Measurements from ENCODE around the gene CCDC69. TPM values are rescaled to one million over a fixed set of nuclear protein-coding genes. Genes with fewer than 3 reads are reported as not detected.

The CCDC69 gene, protein sequence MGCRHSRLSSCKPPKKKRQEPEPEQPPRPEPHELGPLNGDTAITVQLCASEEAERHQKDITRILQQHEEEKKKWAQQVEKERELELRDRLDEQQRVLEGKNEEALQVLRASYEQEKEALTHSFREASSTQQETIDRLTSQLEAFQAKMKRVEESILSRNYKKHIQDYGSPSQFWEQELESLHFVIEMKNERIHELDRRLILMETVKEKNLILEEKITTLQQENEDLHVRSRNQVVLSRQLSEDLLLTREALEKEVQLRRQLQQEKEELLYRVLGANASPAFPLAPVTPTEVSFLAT
- 1.0 to 2.2 TPM (median 1.6 TPM) in 5 replicates for total RNA-seq (2022; extraction: Qiagen RNA extraction; ENCODE audit: low read depth)

DNA sequence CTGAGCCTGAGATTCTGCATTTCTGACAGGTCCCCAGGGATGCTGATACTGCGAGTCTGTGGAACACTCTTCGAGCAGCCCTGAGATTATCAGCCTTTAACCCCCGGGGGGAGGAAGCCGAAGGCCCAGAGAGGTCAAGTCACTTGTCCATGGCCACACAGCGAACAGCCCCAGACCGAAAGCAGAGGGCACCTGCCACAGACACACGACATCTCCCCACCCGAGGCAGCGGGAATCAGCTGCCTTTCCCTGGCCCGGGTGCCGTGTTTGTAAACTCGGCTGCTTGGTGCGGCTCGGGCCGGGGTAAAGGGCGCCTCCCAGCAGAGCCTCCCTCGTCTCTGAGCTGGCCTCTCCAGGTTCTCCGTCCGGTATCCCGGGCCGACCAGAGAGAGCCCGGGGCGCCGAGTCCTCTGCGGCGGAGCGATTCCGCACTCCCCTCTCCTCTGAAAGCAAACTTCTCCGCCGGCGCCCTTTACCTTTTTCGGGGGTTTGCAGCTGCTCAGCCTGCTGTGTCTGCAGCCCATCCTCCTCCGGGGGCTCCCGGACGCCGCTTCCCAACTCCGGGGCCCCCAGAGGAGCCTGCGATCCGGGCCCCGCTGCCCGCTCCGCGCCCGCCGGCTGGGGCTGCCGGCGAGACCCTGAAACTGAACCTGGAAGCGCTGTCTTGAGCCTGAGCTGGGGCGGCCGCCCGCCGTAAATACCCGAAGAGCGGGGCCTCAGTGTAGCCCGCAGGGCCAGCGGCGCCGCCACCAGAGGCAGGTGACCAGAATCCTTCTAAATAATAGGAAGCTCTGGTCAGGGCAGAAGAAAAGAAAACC, at the start of gene CCDC69:
Gene CCDC69, minus strand, starts transcription at position 646 of the 818 bp plus-strand sequence. Its CDS starts 122 bp downstream, at position 524.

DNA sequence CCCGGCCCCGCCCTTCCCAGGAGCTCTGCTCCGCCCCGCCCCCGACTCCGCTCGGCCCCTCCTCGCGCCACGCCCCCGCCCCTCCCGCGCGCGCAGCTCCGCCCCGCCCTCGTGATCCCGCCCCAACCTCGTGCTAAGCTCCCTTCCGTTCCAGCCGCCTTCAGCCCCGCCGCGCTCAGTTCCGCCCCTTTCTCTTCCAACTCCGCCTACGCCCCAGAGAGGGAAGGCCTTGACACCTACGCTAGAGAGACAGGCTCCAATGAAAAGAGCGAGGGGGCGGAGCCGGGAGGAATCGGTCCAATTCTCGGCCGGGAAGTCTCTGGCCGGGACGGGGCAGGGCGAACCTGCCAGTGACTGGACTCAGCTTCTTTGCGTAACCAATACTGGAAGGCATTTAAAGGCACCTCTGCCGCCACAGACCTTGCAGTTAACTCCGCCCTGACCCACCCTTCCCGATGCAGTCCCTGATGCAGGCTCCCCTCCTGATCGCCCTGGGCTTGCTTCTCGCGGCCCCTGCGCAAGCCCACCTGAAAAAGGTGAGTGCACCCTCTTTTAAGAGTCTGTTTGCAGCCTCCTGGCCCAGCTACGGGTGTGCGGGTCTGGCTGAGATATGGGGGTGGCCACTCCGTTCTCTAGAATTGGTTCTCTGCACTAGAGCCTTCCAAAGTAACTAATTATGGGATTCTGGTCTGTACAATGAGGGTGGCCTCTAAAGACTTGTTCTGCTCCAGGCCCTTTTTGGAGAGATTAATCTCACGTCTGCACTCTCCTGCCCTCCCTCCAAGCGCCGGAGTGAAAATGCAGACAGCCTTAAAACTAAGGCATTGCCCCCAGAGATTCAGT, 29.1 kb upstream of the CCDC69 start, which contains the start of gene GM2A:
Gene GM2A, plus strand, starts transcription at position 424 of the 843 bp plus-strand sequence. Its CDS starts 32 bp downstream, at position 456.

DNA sequence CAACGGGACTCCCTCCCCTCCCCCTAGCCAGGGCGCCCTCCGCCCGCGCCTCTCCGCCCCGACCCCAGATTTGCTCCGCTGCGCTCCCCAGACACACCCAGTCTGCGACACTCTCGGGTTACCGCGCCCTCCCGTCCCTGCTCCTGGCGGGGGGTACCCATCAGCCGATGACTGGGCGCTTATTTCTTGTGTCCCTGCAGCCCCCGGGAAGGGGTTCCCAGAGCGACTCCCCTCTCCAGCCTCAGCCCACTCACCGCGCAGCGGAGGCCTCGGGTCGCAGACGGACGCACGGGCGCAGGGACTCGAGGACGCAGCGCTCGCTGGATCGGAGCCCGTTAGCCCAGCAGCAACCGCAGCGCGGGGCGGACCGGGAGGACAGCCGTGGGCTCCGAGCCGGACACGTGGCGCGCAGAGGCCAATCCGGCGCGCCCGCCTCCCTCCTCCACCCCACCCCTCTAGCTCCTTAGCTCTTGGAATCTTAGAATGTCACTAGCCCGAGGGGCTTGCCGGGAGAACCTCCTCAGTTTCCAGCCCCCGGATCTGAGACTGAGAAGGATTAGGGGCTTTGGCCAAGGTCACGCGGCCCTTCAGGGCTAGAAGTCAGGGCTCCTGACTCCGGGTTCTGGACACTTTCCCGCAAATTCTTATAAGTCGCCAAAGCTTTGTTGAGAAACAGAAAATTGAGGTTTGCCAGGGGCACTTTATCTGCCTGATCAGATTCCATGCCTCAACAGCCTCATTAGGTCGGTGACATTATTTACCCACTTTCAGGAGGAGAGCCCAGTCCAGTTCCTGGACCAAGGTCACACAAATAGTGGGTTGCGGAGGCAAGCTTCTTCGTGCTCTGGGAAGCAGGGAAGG, 66.2 kb downstream of the CCDC69 start, which contains the start of gene ANXA6:
Gene ANXA6, minus strand, starts transcription at position 354 of the 861 bp plus-strand sequence. CDS start 9,878 bp downstream, outside the sequence.

Other genes with a start within 250 kb of the CCDC69 start
- 12.1 to 20.9 TPM (median 17.2 TPM) in 5 replicates for gene GPX3, start 203.5 kb downstream of the CCDC69 start, total RNA-seq (2022; extraction: Qiagen RNA extraction; ENCODE audit: low read depth)
- 119 to 147 TPM (median 133 TPM) in 5 replicates for gene TNIP1, start 143.1 kb downstream of the CCDC69 start, total RNA-seq (2022; extraction: Qiagen RNA extraction; ENCODE audit: low read depth)
- gene ANXA6, start 66.3 kb downstream of the CCDC69 start, total RNA-seq (2022; extraction: Qiagen RNA extraction; ENCODE audit: low read depth) = 39.8 to 46.0 TPM (median 43.1 TPM) in 5 replicates
- 14.0 to 18.3 TPM (median 17.6 TPM) in 5 replicates for gene GM2A, start 29.1 kb upstream of the CCDC69 start, total RNA-seq (2022; extraction: Qiagen RNA extraction; ENCODE audit: low read depth)
- gene SLC36A3, start 79.7 kb upstream of the CCDC69 start, total RNA-seq (2022; extraction: Qiagen RNA extraction; ENCODE audit: low read depth) = not detected in 5 replicates
- gene SLC36A2, start 123.5 kb upstream of the CCDC69 start, total RNA-seq (2022; extraction: Qiagen RNA extraction; ENCODE audit: low read depth) = not detected in 5 replicates
- 6.0 to 10.2 TPM (median 9.0 TPM) in 5 replicates for gene SLC36A1, start 223.5 kb upstream of the CCDC69 start, total RNA-seq (2022; extraction: Qiagen RNA extraction; ENCODE audit: low read depth)